GM12878 (cell line): ENCODE data around the gene C12orf60. TPM values are rescaled to one million over a fixed set of nuclear protein-coding genes. Genes with fewer than 3 reads are reported as not detected.

ENCODE experiments used
- ATAC-seq: fragments of 200-7000 bp; cut with Tn5 transposase; 3 replicates; pipeline ENCODE4 v1.9.1; 2020; ENCODE audit warnings: mild to moderate bottlenecking, moderate library complexity
- BruUV-seq: library from RNA; stranded (reverse); fragments of 400-500 nt; replicated peaks from 2 replicates; lab custom pipeline; 2021; lab: Mats Ljungman, UMichigan
- CTCF ChIA-PET: fragments of 300-600 bp; sonication (Branson Sonifier 250); formaldehyde crosslinking; extraction: SDS; loops from one replicate; lab custom pipeline; 2021; ENCODE audit warnings: inconsistent platforms; lab: Yijun Ruan, JAX
- POLR2A ChIA-PET: fragments of 350-600 bp; formaldehyde crosslinking; extraction: SDS; loops from one replicate; lab custom pipeline; 2021; ENCODE audit warnings: inconsistent platforms; lab: Charles Lee
- RAD21 ChIA-PET: fragments of 300-600 bp; sonication (Branson Sonifier 250); formaldehyde crosslinking; loops from one replicate; lab custom pipeline; 2023; ENCODE audit warnings: antibody characterized with exemption; ENCODE audit not compliant: unreplicated experiment; lab: Charles Lee
- SMC1A ChIA-PET: fragments of 300-600 bp; sonication (Branson Sonifier 250); formaldehyde crosslinking; loops from one replicate; lab custom pipeline; 2023; ENCODE audit not compliant: unreplicated experiment, uncharacterized antibody; lab: Charles Lee
- DNase-seq: peaks from one replicate; pipeline ENCODE4 v3.0.0-alpha.2; 2011; ENCODE audit warnings: low read depth, low spot score
- FAIRE-seq: peaks from 3 replicates; lab custom pipeline; 2011; peaks lifted over from hg19 to GRCh38; lab: Jason Lieb, UNC
- H2AFZ ChIP-seq: 2 replicates; pipeline ENCODE4 v1.6.0; 2011; ENCODE audit warnings: low read depth, low read length, control low read depth; ENCODE audit not compliant: control insufficient read depth
- H3K27ac ChIP-seq: 2 replicates; pipeline ENCODE4 v1.5.1; 2011; ENCODE audit warnings: control low read depth; ENCODE audit not compliant: control insufficient read depth, insufficient read depth
- H3K27me3 ChIP-seq, 2 experiments: replicated peaks in 1 of 2; 2 replicates each; pipeline versions ENCODE4 v1.6.0 to v1.6.1; 2011; ENCODE audit warnings: low read length in 1 of 2; ENCODE audit not compliant: control insufficient read depth in 2 of 2, insufficient read depth in 2 of 2
- H3K36me3 ChIP-seq, 2 experiments: 2 replicates each; pipeline ENCODE4 v1.5.1; 2011; ENCODE audit warnings: low read length in 1 of 2; ENCODE audit not compliant: control insufficient read depth in 2 of 2, insufficient read depth in 2 of 2
- H3K4me1 ChIP-seq: 2 replicates; pipeline ENCODE4 v1.6.1; 2011; ENCODE audit warnings: mild to moderate bottlenecking, low read length, moderate library complexity, mixed read lengths; ENCODE audit not compliant: control insufficient read depth, insufficient read depth
- H3K4me2 ChIP-seq: 2 replicates; pipeline ENCODE4 v1.6.0; 2011; ENCODE audit warnings: control low read depth; ENCODE audit not compliant: control insufficient read depth, insufficient read depth
- H3K4me3 ChIP-seq: fragments of 200-600 bp; sonication (generic); 2 replicates; pipeline ENCODE4 v1.5.1; 2016
- H3K79me2 ChIP-seq: 2 replicates; pipeline ENCODE4 v1.6.0; 2011; ENCODE audit warnings: low read length; ENCODE audit not compliant: control insufficient read depth, insufficient read depth
- H3K9ac ChIP-seq: 2 replicates; pipeline ENCODE4 v1.8.0; 2011; ENCODE audit warnings: low read length, control low read depth, mixed read lengths; ENCODE audit not compliant: control insufficient read depth, insufficient read depth
- H3K9me3 ChIP-seq: replicated peaks from 3 replicates; pipeline ENCODE4 v1.5.1; 2011; ENCODE audit warnings: mild to moderate bottlenecking, low read length; ENCODE audit not compliant: control insufficient read depth, insufficient read depth
- H4K20me1 ChIP-seq: 2 replicates; pipeline ENCODE4 v1.6.0; 2011; ENCODE audit not compliant: control insufficient read depth, insufficient read depth
- CHD1 ChIP-seq: IDR thresholded peaks from 2 replicates; pipeline ENCODE4 v1.6.1; 2012; ENCODE audit warnings: low read depth, low read length, improper control_type of control experiment
- FOXK2 ChIP-seq: fragments of 450-650 bp; IDR thresholded peaks from 2 replicates; pipeline ENCODE4 v1.6.1; 2017; ENCODE audit warnings: mild to moderate bottlenecking, moderate library complexity
- MEF2A ChIP-seq: IDR thresholded peaks from 2 replicates; pipeline ENCODE4 v1.6.1; 2011; ENCODE audit warnings: low read depth, mild to moderate bottlenecking, low read length, moderate library complexity; ENCODE audit not compliant: insufficient read depth
- NBN ChIP-seq: fragments of 450-650 bp; IDR thresholded peaks from 2 replicates; pipeline ENCODE4 v1.6.1; 2016
- STAT1 ChIP-seq: fragments of 450-650 bp; conservative IDR thresholded peaks from 2 replicates; pipeline ENCODE4 v1.6.1; 2014; ENCODE audit warnings: antibody characterized with exemption, mild to moderate bottlenecking
- SUZ12 ChIP-seq: fragments of 200-600 bp; sonication (generic); IDR thresholded peaks from one replicate; pipeline ENCODE4 v1.6.1; 2018; ENCODE audit warnings: antibody characterized with exemption, mild to moderate bottlenecking; ENCODE audit not compliant: unreplicated experiment
- WGBS: methylation state at CpG from one replicate; pipeline ENCODE4 v1.1.6; 2016; ENCODE audit warnings: low lambda C conversion rate; ENCODE audit not compliant: insufficient replicate concordance, insufficient coverage; ENCODE audit errors: missing lambda C conversion rate; 5-methylcytosine and 5-hydroxymethylcytosine counted together
- in situ Hi-C: fragments of 300-500 bp; cut with MboI; formaldehyde crosslinking; loops from 9 replicates; pipeline ENCODE4 v1.14.3; 2018; ENCODE audit warnings: mixed read lengths
- intact Hi-C: fragments of 100-400 bp; cut with micrococcal nuclease; formaldehyde crosslinking; loops from one replicate; pipeline ENCODE4 v1.14.2; 2022; ENCODE audit not compliant: unreplicated experiment
- polyA plus RNA-seq, 11 experiments: library from polyadenylated mRNA; depleted of rRNA in 4 of 11; unstranded in 6 of 11; stranded (reverse) in 5 of 11; fragments of >200 nt; fragmentation: Nextera tagmentation in 4 of 11; fragmentation: Illumina TruSeq in 1 of 11; extraction: Ambion mirVana in 4 of 11; extraction: Trizol in 1 of 11; gene quantifications; 1 replicate in 1 of 11; 2 replicates in 10 of 11; pipeline versions ENCODE4 v1.2.1 to v1.2.3, GENCODE V29; 2011 to 2016; ENCODE audit warnings: inconsistent platforms in 2 of 11, missing spikeins in 2 of 11, low read depth in 1 of 11
- total RNA-seq, 4 experiments: library from RNA; depleted of rRNA in 3 of 4; stranded (reverse); fragments of >200 nt in 3 of 4; fragmentation: Illumina TruSeq in 1 of 4; extraction: Trizol in 1 of 4; gene quantifications; 2 replicates each; pipeline versions ENCODE4 v1.2.1 to v1.2.3, GENCODE V29; 2013 to 2021

The C12orf60 gene
- total and polyA plus RNA-seq, 10 of the 15 experiments (the other 5 are each of a cell fraction or from before 2014, with no cell fraction given), result 1.8 to 7.2 (median 3.2) TPM

- FAIRE-seq, result no peak
- CTCF ChIA-PET, result interaction anchor here (1.6 to 2.2 kb wide), 3 partner anchors 13 to 437 kb away, joined by 3 to 6 read pairs (median 4); no protein-coding TSS in a partner anchor
- SMC1A ChIA-PET, result interaction anchor here (0.7 to 1.3 kb wide), 2 partner anchors 28 to 155 kb away, joined by 3 to 5 read pairs; no protein-coding TSS in a partner anchor
These were observed 29.9 kb downstream of the C12orf60 start for GRCh38 chr12:14833336-14833735.

GRCh38 chr12:14833952-14834351 lies 30.5 kb downstream of the C12orf60 start:
- ChIA-PET RAD21 (no interaction called here), CTCF (interaction anchor here (1.7 to 2.2 kb wide), 2 partner anchors 12 to 205 kb away, joined by 3 to 6 read pairs; no protein-coding TSS in a partner anchor), SMC1A (interaction anchor here (0.7 to 1.3 kb wide), 4 partner anchors 9 to 154 kb away, joined by 3 to 5 read pairs (median 3); no protein-coding TSS in a partner anchor), POLR2A (no interaction called here)
- ATAC-seq (no peak), FAIRE-seq (no peak), DNase-seq (no peak)
- no peak overlapping the region for H3K4me3 ChIP-seq
- intact Hi-C loops, result no loop called here
- no peaks in the 10 kb centered on the region for H3K9me3 ChIP-seq
- WGBS, result 83% methylated on average over 1 of the region's 1 CpG
- H3K36me3 ChIP-seq, result no peaks in the 10 kb centered on the region
- no peak overlapping the region for H3K27ac ChIP-seq
- H4K20me1 ChIP-seq, result no peaks in the 10 kb centered on the region
- H3K79me2 ChIP-seq, result no peaks in the 10 kb centered on the region
- no peak overlapping the region for H2AFZ ChIP-seq
- H3K27me3 ChIP-seq, result no peaks in the 10 kb centered on the region; a peak in 1 of 4 replicates
- no peak for TF ChIP-seq SUZ12
- TF ChIP-seq NBN, result no peak
- no peak for TF ChIP-seq STAT1
- TF ChIP-seq CHD1, result no peak
- TF ChIP-seq MEF2A, result no peak
- in situ Hi-C loops, result no loop called here
- no peak overlapping the region for H3K4me2 ChIP-seq
- H3K9ac ChIP-seq, result no peak overlapping the region
- no peaks in the 10 kb centered on the region for H3K4me1 ChIP-seq
- no TSS peak for BruUV-seq

More at GRCh38 chr12:14833336-14833735, 29.9 kb downstream of the C12orf60 start:
- H3K9me3 ChIP-seq, result no peaks in the 10 kb centered on the region
- no peaks in the 10 kb centered on the region for H4K20me1 ChIP-seq
- H3K79me2 ChIP-seq, result no peaks in the 10 kb centered on the region
- H3K4me2 ChIP-seq, result no peak overlapping the region
- H3K4me3 ChIP-seq, result no peak overlapping the region
- no peak for DNase-seq
- POLR2A ChIA-PET, result no interaction called here
- ATAC-seq, result no peak
- H3K27me3 ChIP-seq, result no peaks in the 10 kb centered on the region; a peak in 1 of 4 replicates
- H3K9ac ChIP-seq, result no peak overlapping the region
- no peak overlapping the region for H3K27ac ChIP-seq
- TF ChIP-seq FOXK2, result no peak
- BruUV-seq, result no TSS peak
- no peaks in the 10 kb centered on the region for H3K36me3 ChIP-seq
- RAD21 ChIA-PET, result no interaction called here
- WGBS, result 63% methylated on average over 3 of the region's 3 CpGs
- no peak overlapping the region for H2AFZ ChIP-seq
- H3K4me1 ChIP-seq, result no peaks in the 10 kb centered on the region
- in situ Hi-C loops, result no loop called here
- intact Hi-C loops, result no loop called here
